ENCODE measurements around the gene NTN4.
"Not testable (repeated sequence)": the region's sequence is repeated elsewhere in the genome, so short reads cannot be mapped to it uniquely, and the experiment has no call there.

Gene NTN4

GRCh38 chr12:95705143-95705542 is 85.4 kb downstream of the NTN4 start:
- no peak for DNase-seq

GRCh38 chr12:95703986-95704385 is 86.6 kb downstream of the NTN4 start:
- no peak for DNase-seq

GRCh38 chr12:95701722-95702418 is 88.7 kb downstream of the NTN4 start:
- no peak for DNase-seq

- no peak for DNase-seq
Measured at GRCh38 chr12:95701275-95701674, 89.3 kb downstream of the NTN4 start.

- DNase-seq = no peak
Measured at GRCh38 chr12:95700316-95700785, 90.2 kb downstream of the NTN4 start.

- DNase-seq = no peak
Measured at GRCh38 chr12:95699579-95699978, 91.0 kb downstream of the NTN4 start.

GRCh38 chr12:95694136-95694535 is 96.4 kb downstream of the NTN4 start:
- DNase-seq = no peak

- DNase-seq = no peak
Measured at GRCh38 chr12:95693689-95694088, 96.9 kb downstream of the NTN4 start.

- no peak for DNase-seq
Measured at GRCh38 chr12:95690861-95691635, 99.5 kb downstream of the NTN4 start.

GRCh38 chr12:95687937-95688336 is 102.6 kb downstream of the NTN4 start:
- DNase-seq = no peak

GRCh38 chr12:95683418-95683817 is 107.1 kb downstream of the NTN4 start:
- DNase-seq = no peak

- DNase-seq = no peak
Measured at GRCh38 chr12:95681210-95681765, 109.3 kb downstream of the NTN4 start.

GRCh38 chr12:95678684-95679083 is 111.9 kb downstream of the NTN4 start:
- DNase-seq = no peak

GRCh38 chr12:95677782-95678181 is 112.8 kb downstream of the NTN4 start:
- DNase-seq = not testable (repeated sequence)

GRCh38 chr12:95674631-95675030 is 115.9 kb downstream of the NTN4 start:
- DNase-seq = peak; percentile 90

GRCh38 chr12:95674163-95674562 is 116.4 kb downstream of the NTN4 start:
- peak; percentile 64 for DNase-seq

GRCh38 chr12:95673576-95673975 is 117.0 kb downstream of the NTN4 start:
- DNase-seq = no peak

GRCh38 chr12:95672166-95672565 is 118.4 kb downstream of the NTN4 start:
- no peak for DNase-seq

- no peak for DNase-seq
Measured at GRCh38 chr12:95671265-95671664, 119.3 kb downstream of the NTN4 start.

GRCh38 chr12:95663525-95663924 is 127.0 kb downstream of the NTN4 start:
- no peak for DNase-seq

- DNase-seq = no peak
Measured at GRCh38 chr12:95661360-95661759, 129.2 kb downstream of the NTN4 start.

GRCh38 chr12:95658386-95658785 is 132.2 kb downstream of the NTN4 start:
- no peak for DNase-seq

GRCh38 chr12:95654665-95655064 is 135.9 kb downstream of the NTN4 start:
- DNase-seq = not testable (repeated sequence)
